Thyroid gland (tissue), 4 donors: Measurements from ENCODE around the gene DICER1.

Experiments used
- CTCF ChIP-seq, 6 experiments: fragments of 200-600 bp in 3 of 6; fragments of 450-650 bp in 3 of 6; sonication (generic) in 3 of 6; IDR thresholded peaks; one replicate each; pipeline ENCODE4 v1.5.1; 2016 to 2019; ENCODE audit warnings: antibody characterized with exemption in 6 of 6, mild to moderate bottlenecking in 2 of 6, inconsistent platforms in 1 of 6, moderate library complexity in 1 of 6
- POLR2A ChIP-seq, 2 donors: fragments of 450-650 bp; IDR thresholded peaks; one replicate each; pipeline ENCODE4 v1.6.1; 2017; ENCODE audit warnings: antibody characterized with exemption in 2 of 2, mild to moderate bottlenecking in 2 of 2, moderate library complexity in 1 of 2

- no peak for TF ChIP-seq CTCF (IDR thresholded peaks at IDR 0.05)
- TF ChIP-seq POLR2A (IDR thresholded peaks at IDR 0.05) = no peak
Observed at GRCh38 chr14:95043732-95044462, 113.4 kb downstream of the DICER1 start.
